HEK293 (cell line): ENCODE data around the gene MLH3.

Source experiments
- CTCF ChIA-PET: fragments of 350-600 bp; formaldehyde crosslinking; extraction: SDS; loops from one replicate; lab custom pipeline; 2021; ENCODE audit warnings: antibody characterized with exemption; lab: Yijun Ruan, JAX
- POLR2A ChIA-PET: fragments of 300-600 bp; formaldehyde crosslinking; extraction: SDS; loops from one replicate; lab custom pipeline; 2020; ENCODE audit warnings: antibody characterized with exemption, inconsistent platforms; lab: Yijun Ruan, JAX
- H3K27ac ChIP-seq: fragments of 200-500 bp; sonication (Bioruptor generic); 2 replicates; pipeline ENCODE4 v1.5.1; 2014; ENCODE audit warnings: low read depth, low read length, control low read depth, inconsistent platforms; ENCODE audit errors: extremely low read depth
- H3K36me3 ChIP-seq, 2 experiments: fragments of 200-500 bp in 1 of 2; sonication (Bioruptor generic) in 1 of 2; 1 replicate in 1 of 2; 2 replicates in 1 of 2; pipeline ENCODE4 v1.5.1; 2014 to 2017; ENCODE audit warnings: inconsistent platforms in 2 of 2, low read length in 2 of 2; ENCODE audit not compliant: control insufficient read depth in 2 of 2, insufficient read depth in 1 of 2
- H3K4me1 ChIP-seq: fragments of 200-500 bp; sonication (Bioruptor generic); 2 replicates; pipeline ENCODE4 v1.5.1; 2014; ENCODE audit warnings: mild to moderate bottlenecking, low read length, inconsistent platforms; ENCODE audit not compliant: control insufficient read depth, insufficient read depth
- H3K4me3 ChIP-seq: 2 replicates; pipeline ENCODE4 v1.5.1; 2011; ENCODE audit warnings: low read depth, mild to moderate bottlenecking, control low read depth, low read length, moderate library complexity
- H3K9me3 ChIP-seq: fragments of 200-500 bp; sonication (Bioruptor generic); 2 replicates; pipeline ENCODE4 v1.5.1; 2014; ENCODE audit warnings: low read depth, low read length, inconsistent platforms; ENCODE audit not compliant: control insufficient read depth, insufficient read depth
- BCL11A ChIP-seq: fragments of 450-650 bp; formaldehyde crosslinking; IDR thresholded peaks from 2 replicates; pipeline ENCODE4 v1.5.1; 2016; ENCODE audit warnings: low read depth, missing biosample characterization, missing genetic modification characterization
- HOXA7 ChIP-seq: sonication (generic); formaldehyde crosslinking; IDR thresholded peaks from 2 replicates; pipeline ENCODE4 v1.8.1; 2022; ENCODE audit warnings: missing genetic modification reagents, borderline replicate concordance
- KLF10 ChIP-seq: fragments of 450-650 bp; IDR thresholded peaks from 2 replicates; pipeline ENCODE4 v1.5.1; 2018; ENCODE audit warnings: missing biosample characterization, mild to moderate bottlenecking, missing genetic modification characterization
- PRDM1 ChIP-seq: fragments of 450-650 bp; formaldehyde crosslinking; IDR thresholded peaks from 2 replicates; pipeline ENCODE4; 2016; ENCODE audit warnings: missing biosample characterization, missing genetic modification characterization
- YY2 ChIP-seq: fragments of 450-650 bp; formaldehyde crosslinking; IDR thresholded peaks from 2 replicates; pipeline ENCODE4 v1.5.1; 2016; ENCODE audit warnings: missing biosample characterization, missing genetic modification characterization
- ZNF114 ChIP-seq: fragments of 450-650 bp; formaldehyde crosslinking; IDR thresholded peaks from 2 replicates; pipeline ENCODE4 v1.5.0; 2017; ENCODE audit warnings: missing biosample characterization, missing genetic modification characterization
- ZNF169 ChIP-seq: fragments of 450-650 bp; formaldehyde crosslinking; IDR thresholded peaks from 2 replicates; pipeline ENCODE4 v1.5.1; 2016; ENCODE audit warnings: missing biosample characterization, missing genetic modification characterization
- ZNF248 ChIP-seq: fragments of 450-650 bp; formaldehyde crosslinking; IDR thresholded peaks from 2 replicates; pipeline ENCODE4 v1.5.1; 2017; ENCODE audit warnings: missing biosample characterization, missing genetic modification characterization
- ZNF473 ChIP-seq: fragments of 450-650 bp; formaldehyde crosslinking; IDR thresholded peaks from 2 replicates; pipeline ENCODE4 v1.5.1; 2017; ENCODE audit warnings: missing biosample characterization, missing genetic modification characterization
- ZNF549 ChIP-seq: fragments of 450-650 bp; IDR thresholded peaks from 2 replicates; pipeline ENCODE4 v1.5.1; 2018; ENCODE audit warnings: missing biosample characterization, missing genetic modification characterization, mild to moderate bottlenecking, inconsistent platforms, moderate library complexity
- ZNF610 ChIP-seq: fragments of 450-650 bp; formaldehyde crosslinking; IDR thresholded peaks from 2 replicates; pipeline ENCODE4 v1.5.1; 2016; ENCODE audit warnings: missing biosample characterization, missing genetic modification characterization, borderline replicate concordance
- ZNF624 ChIP-seq: fragments of 450-650 bp; formaldehyde crosslinking; IDR thresholded peaks from 2 replicates; pipeline ENCODE4 v1.5.1; 2017; ENCODE audit warnings: missing biosample characterization, missing genetic modification characterization
- ZNF658 ChIP-seq: fragments of 450-650 bp; formaldehyde crosslinking; IDR thresholded peaks from 2 replicates; pipeline ENCODE4; 2016; ENCODE audit warnings: missing biosample characterization, missing genetic modification characterization
- ZNF670 ChIP-seq: fragments of 450-650 bp; formaldehyde crosslinking; IDR thresholded peaks from 2 replicates; pipeline ENCODE4 v1.5.1; 2016; ENCODE audit warnings: missing biosample characterization, missing genetic modification characterization, low read depth
- ZNF747 ChIP-seq: fragments of 450-650 bp; formaldehyde crosslinking; IDR thresholded peaks from 2 replicates; pipeline ENCODE4 v1.5.1; 2016; ENCODE audit warnings: missing biosample characterization, missing genetic modification characterization
- ZNF76 ChIP-seq: fragments of 450-650 bp; formaldehyde crosslinking; IDR thresholded peaks from 2 replicates; pipeline ENCODE4; 2016; ENCODE audit warnings: low read depth, missing biosample characterization, missing genetic modification characterization, borderline replicate concordance
- TF ChIP-seq, protein P1 (sequence below): IDR thresholded peaks from 2 replicates; pipeline ENCODE4 v1.6.1; 2011; ENCODE audit warnings: mild to moderate bottlenecking, low read depth, low read length, borderline replicate concordance
- TF ChIP-seq, protein P2 (sequence below): fragments of 450-650 bp; formaldehyde crosslinking; IDR thresholded peaks from 2 replicates; pipeline ENCODE4 v1.5.1; 2016; ENCODE audit warnings: missing biosample characterization, missing genetic modification characterization
- TF ChIP-seq, protein P3 (sequence below): fragments of 450-650 bp; formaldehyde crosslinking; IDR thresholded peaks from 2 replicates; pipeline ENCODE4 v1.5.1; 2016; ENCODE audit warnings: missing biosample characterization, missing genetic modification characterization
- TF ChIP-seq, protein P4 (sequence below): fragments of 450-650 bp; formaldehyde crosslinking; IDR thresholded peaks from 2 replicates; pipeline ENCODE4; 2016; ENCODE audit warnings: missing biosample characterization, missing genetic modification characterization

MLH3 gene

DNA sequence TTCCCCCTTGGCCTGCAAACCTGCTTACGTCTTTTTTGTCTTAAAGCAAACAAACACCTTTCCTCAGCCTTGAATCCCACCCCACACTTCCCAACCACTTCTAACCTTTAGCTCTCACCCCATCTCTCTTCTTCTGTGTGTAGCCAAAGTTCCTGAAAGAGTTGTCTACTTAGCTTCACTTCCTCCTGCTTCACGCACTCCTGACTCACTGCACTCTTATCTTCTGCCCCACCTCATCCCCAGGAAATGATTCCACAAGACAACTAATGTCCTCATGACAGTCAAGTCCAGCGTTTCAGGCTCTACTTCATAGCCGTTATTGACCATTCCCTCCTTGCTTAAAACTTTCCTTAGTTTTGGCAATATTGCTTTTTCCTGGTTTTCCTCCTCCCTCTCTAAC is 26.2 kb downstream of the MLH3 start:
- CTCF ChIA-PET = interaction anchor here (1.3 kb wide), 2 partner anchors 80 to 83 kb away, joined by 3 to 5 read pairs; no protein-coding TSS in a partner anchor
- TF ChIP-seq ZNF610 (tag by site-specific recombination) (no peak), ZNF473 (no peak)
- TF ChIP-seq, all 188 proteins: peak for 0
- no peak overlapping the region for H3K4me3 ChIP-seq
- peaks cover 26 to 30% of the 10 kb centered on the region in 2 experiments for H3K36me3 ChIP-seq
- POLR2A ChIA-PET = interaction anchor here (1.6 kb wide), 1 partner anchor 44 kb away, joined by 5 read pairs; the partner anchor contains the start of gene ZC2HC1C
- no peaks in the 10 kb centered on the region for H3K4me1 ChIP-seq
- H3K9me3 ChIP-seq = no peaks in the 10 kb centered on the region
- no peak overlapping the region for H3K27ac ChIP-seq

DNA sequence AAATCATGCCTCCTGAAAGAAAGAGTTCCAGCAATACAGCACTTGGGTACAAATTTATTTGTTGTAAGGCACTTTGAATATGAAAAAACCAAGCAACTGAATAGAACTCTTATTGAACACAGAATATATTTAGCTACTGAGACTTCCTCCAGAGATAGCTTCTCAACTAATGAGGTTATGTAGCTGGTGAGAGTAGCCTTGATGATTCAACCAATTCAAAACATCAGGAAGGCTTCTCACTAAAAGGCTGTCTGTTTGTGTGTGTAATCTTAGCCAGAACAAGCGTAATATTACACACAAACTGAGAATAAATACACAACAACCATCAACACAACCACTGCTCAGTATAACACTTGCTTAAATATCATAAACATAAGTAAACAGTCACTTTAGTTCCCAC is 28.2 kb downstream of the MLH3 start:
- no peaks in the 10 kb centered on the region for H3K9me3 ChIP-seq
- no peaks in the 10 kb centered on the region for H3K4me1 ChIP-seq
- TF ChIP-seq HOXA7 (CRISPR knock-in tag) (no peak), ZNF114 (tag by site-specific recombination) (no peak), ZNF624 (tag by site-specific recombination) (no peak), KLF10 (tag by site-specific recombination) (no peak), ZNF248 (no peak), ZNF747 (tag by site-specific recombination) (no peak), ZNF549 (no peak), ZNF76 (tag by site-specific recombination) (no peak), ZNF670 (no peak), YY2 (tag by site-specific recombination) (no peak), BCL11A (tag by site-specific recombination) (no peak), ZNF658 (tag by site-specific recombination) (no peak), PRDM1 (tag by site-specific recombination) (no peak), ZNF169 (tag by site-specific recombination) (no peak)
- TF ChIP-seq, protein P1, sequence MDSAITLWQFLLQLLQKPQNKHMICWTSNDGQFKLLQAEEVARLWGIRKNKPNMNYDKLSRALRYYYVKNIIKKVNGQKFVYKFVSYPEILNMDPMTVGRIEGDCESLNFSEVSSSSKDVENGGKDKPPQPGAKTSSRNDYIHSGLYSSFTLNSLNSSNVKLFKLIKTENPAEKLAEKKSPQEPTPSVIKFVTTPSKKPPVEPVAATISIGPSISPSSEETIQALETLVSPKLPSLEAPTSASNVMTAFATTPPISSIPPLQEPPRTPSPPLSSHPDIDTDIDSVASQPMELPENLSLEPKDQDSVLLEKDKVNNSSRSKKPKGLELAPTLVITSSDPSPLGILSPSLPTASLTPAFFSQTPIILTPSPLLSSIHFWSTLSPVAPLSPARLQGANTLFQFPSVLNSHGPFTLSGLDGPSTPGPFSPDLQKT = no peak
- TF ChIP-seq, protein P2, sequence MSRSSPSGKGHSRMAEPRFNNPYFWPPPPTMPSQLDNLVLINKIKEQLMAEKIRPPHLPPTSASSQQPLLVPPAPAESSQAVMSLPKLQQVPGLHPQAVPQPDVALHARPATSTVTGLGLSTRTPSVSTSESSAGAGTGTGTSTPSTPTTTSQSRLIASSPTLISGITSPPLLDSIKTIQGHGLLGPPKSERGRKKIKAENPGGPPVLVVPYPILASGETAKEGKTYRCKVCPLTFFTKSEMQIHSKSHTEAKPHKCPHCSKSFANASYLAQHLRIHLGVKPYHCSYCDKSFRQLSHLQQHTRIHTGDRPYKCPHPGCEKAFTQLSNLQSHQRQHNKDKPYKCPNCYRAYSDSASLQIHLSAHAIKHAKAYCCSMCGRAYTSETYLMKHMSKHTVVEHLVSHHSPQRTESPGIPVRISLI (tag by site-specific recombination) = no peak
- TF ChIP-seq, protein P3, sequence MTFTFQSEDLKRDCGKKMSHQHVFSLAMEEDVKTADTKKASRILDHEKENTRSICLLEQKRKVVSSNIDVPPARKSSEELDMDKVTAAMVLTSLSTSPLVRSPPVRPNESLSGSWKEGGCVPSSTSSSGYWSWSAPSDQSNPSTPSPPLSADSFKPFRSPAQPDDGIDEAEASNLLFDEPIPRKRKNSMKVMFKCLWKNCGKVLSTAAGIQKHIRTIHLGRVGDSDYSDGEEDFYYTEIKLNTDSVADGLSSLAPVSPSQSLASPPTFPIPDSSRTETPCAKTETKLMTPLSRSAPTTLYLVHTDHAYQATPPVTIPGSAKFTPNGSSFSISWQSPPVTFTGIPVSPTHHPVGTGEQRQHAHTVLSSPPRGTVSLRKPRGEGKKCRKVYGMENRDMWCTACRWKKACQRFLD (tag by site-specific recombination) = no peak
- TF ChIP-seq, protein P4, sequence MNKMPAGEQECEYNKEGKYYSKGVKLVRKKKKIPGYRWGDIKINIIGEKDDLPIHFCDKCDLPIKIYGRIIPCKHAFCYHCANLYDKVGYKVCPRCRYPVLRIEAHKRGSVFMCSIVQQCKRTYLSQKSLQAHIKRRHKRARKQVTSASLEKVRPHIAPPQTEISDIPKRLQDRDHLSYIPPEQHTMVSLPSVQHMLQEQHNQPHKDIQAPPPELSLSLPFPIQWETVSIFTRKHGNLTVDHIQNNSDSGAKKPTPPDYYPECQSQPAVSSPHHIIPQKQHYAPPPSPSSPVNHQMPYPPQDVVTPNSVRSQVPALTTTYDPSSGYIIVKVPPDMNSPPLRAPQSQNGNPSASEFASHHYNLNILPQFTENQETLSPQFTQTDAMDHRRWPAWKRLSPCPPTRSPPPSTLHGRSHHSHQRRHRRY (tag by site-specific recombination) = no peak
- H3K27ac ChIP-seq = no peak overlapping the region
- POLR2A ChIA-PET = no interaction called here
- H3K36me3 ChIP-seq = peaks cover 36 to 40% of the 10 kb centered on the region in 2 experiments
- CTCF ChIA-PET = interaction anchor here (0.7 to 1.2 kb wide), 5 partner anchors 14 to 159 kb away, joined by 3 read pairs; partner anchors contain the start of gene ACYP1
- H3K4me3 ChIP-seq = no peak overlapping the region
